Spleen (tissue), 13 donors: ENCODE data around the gene NPEPL1. TPM values are rescaled to one million over a fixed set of nuclear protein-coding genes. Genes with fewer than 3 reads are reported as not detected.
"Not testable (repeated sequence)": the region's sequence is repeated elsewhere in the genome, so short reads cannot be mapped to it uniquely, and the experiment has no call there.

Experiments used
- DNase-seq: peaks from one replicate; pipeline ENCODE4 v3.0.0-alpha.2; 2020
- H3K27ac ChIP-seq, 8 donors: fragments of 200-600 bp; sonication (generic) in 7 of 8; 1 replicate in 4 of 8; 2 replicates in 4 of 8; pipeline versions ENCODE4 v1.5.0 to v1.8.0; 2016 to 2021; ENCODE audit warnings: inconsistent platforms in 4 of 8, mild to moderate bottlenecking in 4 of 8, moderate library complexity in 1 of 8
- H3K27me3 ChIP-seq, 7 donors: fragments of 200-600 bp; sonication (generic) in 6 of 7; replicated peaks in 1 of 7; 1 replicate in 4 of 7; 2 replicates in 3 of 7; pipeline versions ENCODE4 v1.5.0 to v1.8.0; 2016 to 2021; ENCODE audit warnings: inconsistent platforms in 3 of 7, mild to moderate bottlenecking in 1 of 7
- H3K36me3 ChIP-seq, 6 donors: fragments of 200-600 bp; sonication (generic) in 5 of 6; 1 replicate in 4 of 6; 2 replicates in 2 of 6; pipeline versions ENCODE4 v1.5.0 to v1.8.0; 2016 to 2021; ENCODE audit warnings: inconsistent platforms in 2 of 6
- H3K4me1 ChIP-seq, 6 donors: fragments of 200-600 bp; sonication (generic) in 5 of 6; 1 replicate in 3 of 6; 2 replicates in 3 of 6; pipeline versions ENCODE4 v1.5.0 to v1.8.0; 2016 to 2021; ENCODE audit warnings: inconsistent platforms in 3 of 6
- H3K4me3 ChIP-seq, 8 donors: fragments of 200-600 bp; sonication (generic) in 7 of 8; 1 replicate in 4 of 8; 2 replicates in 4 of 8; pipeline versions ENCODE4 v1.5.0 to v1.8.0; 2016 to 2021; ENCODE audit warnings: inconsistent platforms in 4 of 8, mild to moderate bottlenecking in 4 of 8, moderate library complexity in 2 of 8
- H3K9me3 ChIP-seq, 8 donors: fragments of 200-600 bp; sonication (generic) in 7 of 8; 1 replicate in 4 of 8; 2 replicates in 4 of 8; pipeline versions ENCODE4 v1.5.0 to v1.8.0; 2016 to 2021; ENCODE audit warnings: inconsistent platforms in 4 of 8
- CTCF ChIP-seq, 11 experiments: fragments of 200-600 bp in 7 of 11; fragments of 450-650 bp in 4 of 11; sonication (generic) in 4 of 11; IDR thresholded peaks in 8 of 11; conservative IDR thresholded peaks in 3 of 11; 1 replicate in 7 of 11; 2 replicates in 4 of 11; pipeline versions ENCODE4 v1.4.0 to v1.8.0; 2016 to 2021; ENCODE audit warnings: antibody characterized with exemption in 11 of 11, inconsistent platforms in 4 of 11, mild to moderate bottlenecking in 1 of 11
- POLR2A ChIP-seq, 3 donors: fragments of 450-650 bp; IDR thresholded peaks; one replicate each; pipeline ENCODE4 v1.5.1; 2017; ENCODE audit warnings: antibody characterized with exemption in 3 of 3, mild to moderate bottlenecking in 1 of 3
- POLR2AphosphoS5 ChIP-seq, 3 donors: sonication (generic); formaldehyde crosslinking; IDR thresholded peaks; one replicate each; pipeline ENCODE4 v1.5.1; 2017; ENCODE audit warnings: antibody characterized with exemption in 3 of 3
- WGBS, 5 donors: extraction: QIAGEN DNeasy Blood & Tissue Kit in 3 of 5; methylation state at CpG; one replicate each; pipeline versions ENCODE4 v1.1.5 to v1.1.7; 2013 to 2018; 5-methylcytosine and 5-hydroxymethylcytosine counted together
- intact Hi-C: fragments of 100-400 bp; cut with DNase I; formaldehyde crosslinking; loops from one replicate; pipeline ENCODE4 v1.15.0; 2023; ENCODE audit warnings: low total_unique reads
- long read RNA-seq, 2 donors: transcript quantifications; one replicate each; lab custom pipeline, GENCODE V29; 2026
- polyA plus RNA-seq, 3 donors: library from polyadenylated mRNA; stranded (reverse); fragments of 200-250 nt; gene quantifications; one replicate each; pipeline ENCODE4 v1.2.1, GENCODE V29; 2013
- total RNA-seq, 7 donors: library from RNA; depleted of rRNA in 3 of 7; stranded (reverse); fragments of >200 nt in 3 of 7; fragmentation: NEBNext Ultra II Directional in 4 of 7; extraction: Animal tissue kit (Norgen Biotek cat#: 25700) in 4 of 7; gene quantifications; one replicate each; pipeline versions ENCODE4 v1.1.0 to v1.2.1, GENCODE V29; 2016 to 2021
- donor health status: healthy with polysubstance abuse.
- donor health status: DM: no; HTN: no; CAD: no; lungs with moderate emphysema.
- donor health status: DM: no; HTN: no; CAD: no.
- donor health status: Bipolar disorder and iron deficiency.
- donor health status: healthy.
- donor health status: DM: no; HTN: no; CAD: no.
- donor health status: DM: yes; HTN: yes; CAD: no.

Gene NPEPL1
- total RNA-seq (10 to 100 TPM; 31.7 to 61.7 (median 56.4) TPM), polyA plus RNA-seq (10 to 100 TPM; 19.3 to 56.7 (median 50.6) TPM)
- long read RNA-seq, donor 1, partial matches to known transcripts, result 17 of 19 reads
- long read RNA-seq, donor 1, other reads (novel, unspliced or antisense), result 0 of 19 reads
- long read RNA-seq, donor 2, partial matches to known transcripts, result 0 of 3 reads
- long read RNA-seq, donor 2, other reads (novel, unspliced or antisense), result 0 of 3 reads

DNA sequence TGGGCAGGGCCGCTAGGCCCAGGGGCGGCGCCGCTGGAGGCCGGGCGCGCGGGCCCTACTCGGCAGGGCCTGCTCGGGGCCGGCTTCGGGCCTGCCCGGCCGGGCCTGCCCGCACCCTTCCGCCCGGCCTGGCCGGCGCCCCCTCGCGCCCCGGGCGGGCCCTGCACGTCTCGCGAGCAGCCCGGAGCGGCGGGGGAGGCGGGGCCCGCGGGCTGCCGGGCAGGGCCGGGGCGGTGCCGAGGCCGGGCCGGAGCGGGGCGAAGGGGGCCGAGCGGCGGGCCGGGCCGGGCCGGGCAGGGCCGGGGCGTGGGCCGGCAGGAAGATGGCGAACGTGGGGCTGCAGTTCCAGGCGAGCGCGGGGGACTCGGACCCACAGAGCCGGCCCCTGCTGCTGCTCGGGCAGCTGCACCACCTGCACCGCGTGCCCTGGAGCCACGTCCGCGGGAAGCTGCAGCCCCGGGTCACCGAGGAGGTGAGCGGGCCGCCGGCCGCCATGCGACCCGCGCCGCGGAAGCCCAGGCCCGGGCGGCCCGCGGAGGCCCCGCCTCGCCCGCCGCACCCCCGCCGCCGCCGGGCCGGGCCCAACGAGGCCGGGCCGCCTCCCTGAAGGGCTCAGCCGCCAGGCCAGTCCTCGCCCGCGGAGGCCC, at the start of gene NPEPL1:
Gene NPEPL1, plus strand, starts transcription at position 222 of the 647 bp plus-strand sequence. Its CDS starts 101 bp downstream, at position 323.
- H3K9me3 ChIP-seq, result no peaks in the 10 kb centered on the region
- peak within 1 kb of the TSS; percentile 76 to 98 (median 95) for H3K27ac ChIP-seq
- H3K36me3 ChIP-seq, result peaks cover 0 to 32% (median 22%) of the 10 kb centered on the region in 6 donors
- TF ChIP-seq CTCF (IDR thresholded peaks at IDR 0.05 in 8 of 11, conservative IDR thresholded peaks at IDR 0.05 in 3 of 11), result peak in 2 of 11 experiments; percentile 15 to 33
- TF ChIP-seq POLR2AphosphoS5 (IDR thresholded peaks at IDR 0.05), result peak in 1 of 3 donors; percentile 10
- TF ChIP-seq POLR2A (IDR thresholded peaks at IDR 0.05), result no peak
- DNase-seq, result peak; percentile 95
- peak within 1 kb of the TSS; percentile 31 to 73 (median 42) for H3K4me3 ChIP-seq
- peaks cover 7 to 55% (median 38%) of the 10 kb centered on the region in 6 donors for H3K4me1 ChIP-seq
- intact Hi-C loops, result no loop called here
- 0 to 2% (median 1%) methylated on average over 20 to 93 of the region's 93 CpGs for WGBS, 5 donors
- H3K27me3 ChIP-seq, result no peaks in the 10 kb centered on the region

DNA sequence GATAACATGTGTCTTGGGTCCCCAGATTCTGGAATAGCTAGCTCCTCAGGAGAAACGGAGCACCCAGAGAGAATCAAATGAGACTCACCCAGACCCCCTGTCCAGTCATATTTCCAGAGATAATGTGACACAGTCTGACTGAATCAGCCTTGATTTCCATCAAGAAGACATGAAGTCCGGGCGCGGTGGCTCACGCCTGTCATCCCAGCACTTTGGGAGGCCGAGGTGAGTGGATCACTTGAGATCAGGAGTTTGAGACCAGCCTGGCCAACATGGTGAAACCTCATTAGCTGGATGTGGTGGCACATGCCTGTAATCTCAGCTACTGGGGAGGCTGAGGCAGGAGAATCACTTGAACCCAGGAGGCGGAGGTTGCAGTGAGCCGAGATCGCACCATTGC, 49.7 kb upstream of the NPEPL1 start:
- H3K9me3 ChIP-seq, H3K36me3 ChIP-seq, DNase-seq, H3K4me3 ChIP-seq, intact Hi-C loops, H3K4me1 ChIP-seq, H3K27ac ChIP-seq: not testable (repeated sequence)
- H3K27me3 ChIP-seq, result peaks cover 0 to 32% (median 0%) of the 10 kb centered on the region in 7 donors
- WGBS, 5 donors, result 89 to 96% (median 94%) methylated on average over 8 to 9 of the region's 9 CpGs

DNA sequence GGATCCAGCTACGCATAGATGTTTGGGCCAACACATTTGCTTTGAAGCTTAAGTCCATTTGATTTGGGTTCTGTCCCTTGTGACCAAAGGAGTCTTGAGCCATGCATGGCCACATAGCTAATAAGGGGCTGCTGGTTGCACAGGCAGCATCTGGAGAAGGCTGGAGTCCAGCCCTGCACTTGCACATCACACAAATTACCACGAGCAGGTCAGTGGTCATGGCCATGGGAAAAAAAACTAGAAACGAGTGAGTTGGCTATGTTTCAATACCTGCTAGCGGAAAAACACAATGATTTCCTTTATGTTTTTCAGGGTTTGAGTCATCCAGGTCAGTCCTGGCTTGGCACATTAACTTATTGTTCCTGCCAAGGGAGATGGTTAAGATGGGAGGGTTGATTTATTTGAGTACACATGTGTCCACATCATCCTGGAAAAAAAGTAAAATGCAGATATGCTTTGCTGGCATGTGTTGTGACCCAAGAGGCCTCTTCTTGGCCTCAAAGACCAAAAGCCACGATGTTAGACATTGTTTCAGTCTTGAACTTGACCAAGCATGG, 47.1 kb upstream of the NPEPL1 start:
- WGBS, 5 donors, result 48 to 71% (median 54%) methylated on average over 5 of the region's 5 CpGs
- intact Hi-C loops, result no loop called here
- H3K27me3 ChIP-seq, result peaks cover 0 to 17% (median 0%) of the 10 kb centered on the region in 7 donors
- H3K4me1 ChIP-seq, result peaks cover 0 to 19% (median 10%) of the 10 kb centered on the region in 6 donors
- DNase-seq, result no peak
- H3K9me3 ChIP-seq, result no peaks in the 10 kb centered on the region
- H3K36me3 ChIP-seq, result no peaks in the 10 kb centered on the region
- no peak overlapping the region for H3K4me3 ChIP-seq
- no peak overlapping the region for H3K27ac ChIP-seq
- TF ChIP-seq CTCF (IDR thresholded peaks at IDR 0.05 in 8 of 11, conservative IDR thresholded peaks at IDR 0.05 in 3 of 11) (no peak), POLR2A (IDR thresholded peaks at IDR 0.05) (no peak), POLR2AphosphoS5 (IDR thresholded peaks at IDR 0.05) (no peak)

- H3K36me3 ChIP-seq, result no peaks in the 10 kb centered on the region
- WGBS, 5 donors, result 89 to 97% (median 96%) methylated on average over 3 of the region's 3 CpGs
- intact Hi-C loops, result no loop called here
- peaks cover 0 to 19% (median 10%) of the 10 kb centered on the region in 6 donors for H3K4me1 ChIP-seq
- no peaks in the 10 kb centered on the region for H3K9me3 ChIP-seq
- no peak overlapping the region for H3K27ac ChIP-seq
- TF ChIP-seq CTCF (IDR thresholded peaks at IDR 0.05 in 8 of 11, conservative IDR thresholded peaks at IDR 0.05 in 3 of 11) (no peak), POLR2AphosphoS5 (IDR thresholded peaks at IDR 0.05) (no peak), POLR2A (IDR thresholded peaks at IDR 0.05) (no peak)
- H3K27me3 ChIP-seq, result peaks cover 0 to 12% (median 0%) of the 10 kb centered on the region in 7 donors
- no peak overlapping the region for H3K4me3 ChIP-seq
- no peak for DNase-seq
Observed at GRCh38 chr20:58646257-58646656, 46.3 kb upstream of the NPEPL1 start.
